ENCODE results near the gene VWA5B1.

VWA5B1 gene

DNA sequence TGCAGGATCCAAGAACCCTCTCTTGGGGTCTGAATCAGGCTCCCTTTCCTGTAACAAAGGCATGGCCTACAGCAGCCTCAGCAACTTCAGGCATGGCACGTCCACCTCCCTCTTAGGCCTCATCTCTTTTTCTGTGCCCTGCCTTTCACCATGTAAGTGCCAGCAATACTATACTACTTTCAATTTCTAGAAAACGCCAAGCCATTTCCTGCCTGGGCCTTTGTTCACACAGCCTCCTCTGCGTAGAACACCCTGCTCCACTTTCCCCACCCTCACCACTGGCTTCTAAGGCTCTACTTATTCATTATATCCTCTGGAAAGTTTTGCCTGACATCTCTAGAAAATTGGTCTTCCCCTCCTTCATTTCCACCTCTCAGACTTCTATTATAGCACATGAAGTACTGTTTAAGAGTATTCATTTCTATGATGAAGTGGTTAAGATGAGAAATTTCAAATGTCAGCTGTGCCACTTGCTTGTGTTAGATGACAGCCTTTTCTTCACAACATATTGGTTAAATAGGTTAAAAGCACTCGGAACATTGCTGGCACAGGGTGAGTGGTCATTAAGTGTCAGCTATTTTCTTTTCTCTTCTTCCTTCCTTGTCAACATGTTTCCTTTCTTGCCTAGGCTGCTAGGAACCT, 41.6 kb upstream of the VWA5B1 start:
- Histone ChIP-seq H3K9me2 (replicated peaks; ENCODE audit: insufficient read depth, low read length) (no peaks in the 10 kb centered on the region), H3K27ac (ENCODE audit: low read length) (no peak overlapping the region), H3K4me1 (ENCODE audit: low read length) (no peaks in the 10 kb centered on the region), H3K27me3 (replicated peaks; ENCODE audit: insufficient read depth, low read length) (peaks cover 87% of the 10 kb centered on the region), H3K36me3 (replicated peaks; ENCODE audit: insufficient read depth, low read length) (no peaks in the 10 kb centered on the region), H4K20me1 (ENCODE audit: insufficient read depth, low read length) (no peaks in the 10 kb centered on the region), H3K9me3 (replicated peaks; ENCODE audit: insufficient read depth, low read length) (no peaks in the 10 kb centered on the region), H3K4me2 (ENCODE audit: low read depth, low read length) (no peak overlapping the region), H3K4me3 (ENCODE audit: low read length) (no peak overlapping the region), H3K79me2 (ENCODE audit: low read length) (no peaks in the 10 kb centered on the region), H3F3A (ENCODE audit: insufficient read depth, low read length) (no peaks in the 10 kb centered on the region; the same call in 1 of the 2 replicates), H2AFZ (ENCODE audit: low read length) (no peak overlapping the region), H3K9ac (ENCODE audit: low read length) (no peak overlapping the region)
- DNase-seq, result peak; percentile 24
- TF ChIP-seq EZH2 (optimal IDR thresholded peaks at IDR 0.05; ENCODE audit: low read depth, low read length) (no peak), CTCF (IDR thresholded peaks at IDR 0.05; ENCODE audit: low read length) (no peak), EZH2phosphoT487 (IDR thresholded peaks at IDR 0.05; ENCODE audit: low read length) (no peak)

DNA sequence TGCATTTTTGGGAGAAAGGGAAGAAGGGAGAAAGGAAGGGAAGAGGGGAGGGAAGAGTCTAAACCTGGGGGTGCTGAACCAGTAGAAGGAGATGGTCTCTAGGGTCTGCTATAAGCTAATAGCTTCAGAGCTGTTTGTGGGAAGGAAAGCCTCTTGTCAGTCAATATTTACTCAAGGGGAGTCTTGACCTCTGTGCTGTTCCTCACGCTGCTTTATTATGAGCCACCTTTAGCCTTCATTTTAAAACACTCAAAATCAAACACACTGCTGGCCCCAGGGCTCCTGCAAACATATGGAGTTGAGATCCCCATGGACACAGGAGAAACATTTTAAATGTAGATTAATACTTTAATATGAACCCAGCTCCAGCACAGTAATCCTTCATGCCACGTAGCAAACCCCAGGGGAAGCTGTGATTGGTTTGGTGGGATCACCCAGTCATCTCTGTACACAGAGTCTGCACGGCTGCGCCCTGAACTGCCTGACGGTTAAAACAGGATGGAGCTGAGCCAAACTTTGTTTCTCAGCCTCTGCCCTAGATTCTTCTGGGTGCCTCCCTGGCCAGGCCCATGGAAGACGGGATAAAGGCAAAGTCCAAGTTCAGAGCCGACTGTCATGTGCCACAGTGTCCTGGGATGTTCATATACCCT, 40.2 kb upstream of the VWA5B1 start:
- H2AFZ ChIP-seq (ENCODE audit: low read length), result no peak overlapping the region
- H3K9me2 ChIP-seq (replicated peaks; ENCODE audit: insufficient read depth, low read length), result no peaks in the 10 kb centered on the region
- H3K79me2 ChIP-seq (ENCODE audit: low read length), result no peaks in the 10 kb centered on the region
- H3K36me3 ChIP-seq (replicated peaks; ENCODE audit: insufficient read depth, low read length), result no peaks in the 10 kb centered on the region
- H3K9me3 ChIP-seq (replicated peaks; ENCODE audit: insufficient read depth, low read length), result no peaks in the 10 kb centered on the region
- H4K20me1 ChIP-seq (ENCODE audit: insufficient read depth, low read length), result no peaks in the 10 kb centered on the region
- no peak overlapping the region for H3K4me3 ChIP-seq (ENCODE audit: low read length)
- H3K9ac ChIP-seq (ENCODE audit: low read length), result no peak overlapping the region
- no peak overlapping the region for H3K27ac ChIP-seq (ENCODE audit: low read length)
- H3K27me3 ChIP-seq (replicated peaks; ENCODE audit: insufficient read depth, low read length), result peaks cover 83% of the 10 kb centered on the region
- no peak for TF ChIP-seq EZH2 (optimal IDR thresholded peaks at IDR 0.05; ENCODE audit: low read depth, low read length)
- TF ChIP-seq EZH2phosphoT487 (IDR thresholded peaks at IDR 0.05; ENCODE audit: low read length), result no peak
- TF ChIP-seq CTCF (IDR thresholded peaks at IDR 0.05; ENCODE audit: low read length), result no peak
- DNase-seq, result no peak
- no peaks in the 10 kb centered on the region for H3K4me1 ChIP-seq (ENCODE audit: low read length)
- no peaks in the 10 kb centered on the region; the same call in 1 of the 2 replicates for H3F3A ChIP-seq (ENCODE audit: insufficient read depth, low read length)
- H3K4me2 ChIP-seq (ENCODE audit: low read depth, low read length), result no peak overlapping the region

DNA sequence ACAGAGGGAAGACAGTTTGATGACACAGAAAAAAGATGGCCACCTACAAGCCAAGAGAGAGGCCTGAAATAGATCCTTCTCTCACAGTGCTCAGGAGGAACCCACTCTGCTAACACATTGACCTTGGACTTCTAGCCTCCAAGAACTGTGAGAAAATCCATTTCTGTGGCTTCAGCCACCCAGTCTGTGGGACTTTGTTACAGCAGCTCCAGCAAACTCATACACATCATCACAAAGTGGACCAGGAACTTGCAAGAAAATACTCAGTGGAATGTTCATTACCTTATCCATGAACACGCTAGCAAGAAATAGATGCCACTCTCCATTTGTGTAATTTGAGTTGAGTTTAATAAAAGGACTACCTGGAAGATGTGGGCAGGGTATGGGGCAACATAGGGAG, 38.1 kb upstream of the VWA5B1 start:
- no peak overlapping the region for H3K27ac ChIP-seq (ENCODE audit: low read length)
- TF ChIP-seq EZH2 (optimal IDR thresholded peaks at IDR 0.05; ENCODE audit: low read depth, low read length) (no peak), CTCF (IDR thresholded peaks at IDR 0.05; ENCODE audit: low read length) (no peak), EZH2phosphoT487 (IDR thresholded peaks at IDR 0.05; ENCODE audit: low read length) (no peak)
- no peaks in the 10 kb centered on the region for H3K9me3 ChIP-seq (replicated peaks; ENCODE audit: insufficient read depth, low read length)
- H3K9me2 ChIP-seq (replicated peaks; ENCODE audit: insufficient read depth, low read length), result no peaks in the 10 kb centered on the region
- H3K9ac ChIP-seq (ENCODE audit: low read length), result no peak overlapping the region
- H3K79me2 ChIP-seq (ENCODE audit: low read length), result no peaks in the 10 kb centered on the region
- H2AFZ ChIP-seq (ENCODE audit: low read length), result no peak overlapping the region
- H4K20me1 ChIP-seq (ENCODE audit: insufficient read depth, low read length), result no peaks in the 10 kb centered on the region
- no peaks in the 10 kb centered on the region; the same call in 1 of the 2 replicates for H3F3A ChIP-seq (ENCODE audit: insufficient read depth, low read length)
- H3K4me3 ChIP-seq (ENCODE audit: low read length), result no peak overlapping the region
- DNase-seq, result no peak
- peaks cover 81% of the 10 kb centered on the region for H3K27me3 ChIP-seq (replicated peaks; ENCODE audit: insufficient read depth, low read length)
- H3K4me1 ChIP-seq (ENCODE audit: low read length), result no peaks in the 10 kb centered on the region
- H3K4me2 ChIP-seq (ENCODE audit: low read depth, low read length), result no peak overlapping the region
- no peaks in the 10 kb centered on the region for H3K36me3 ChIP-seq (replicated peaks; ENCODE audit: insufficient read depth, low read length)
